ENCODE data around the gene HTR1D.
"Not testable (repeated sequence)": the region's sequence is repeated elsewhere in the genome, so short reads cannot be mapped to it uniquely, and the experiment has no call there.

The HTR1D gene

GRCh38 chr1:23217421-23218115 lies at the start of gene HTR1D:
Gene HTR1D (minus strand): TSS chr1:23217502. CDS start chr1:23194219, 23,283 bp downstream.
- peak in 2 of 58 donors; percentile 1 to 9 for DNase-seq

- DNase-seq = no peak
Measured at GRCh38 chr1:23263380-23263887, 46.1 kb upstream of the HTR1D start.

- not testable (repeated sequence) for DNase-seq
Measured at GRCh38 chr1:23258082-23258481, 40.8 kb upstream of the HTR1D start.

GRCh38 chr1:23257371-23257770 lies 40.1 kb upstream of the HTR1D start:
- DNase-seq = not testable (repeated sequence)

- DNase-seq = no peak
Measured at GRCh38 chr1:23254584-23254983, 37.3 kb upstream of the HTR1D start.

GRCh38 chr1:23251812-23252211 lies 34.5 kb upstream of the HTR1D start:
- DNase-seq = no peak

- DNase-seq = no peak
Measured at GRCh38 chr1:23249787-23250454, 32.6 kb upstream of the HTR1D start.

- no peak for DNase-seq
Measured at GRCh38 chr1:23247276-23247675, 30.0 kb upstream of the HTR1D start.

- no peak for DNase-seq
Measured at GRCh38 chr1:23246274-23246673, 29.0 kb upstream of the HTR1D start.

- DNase-seq = no peak
Measured at GRCh38 chr1:23244256-23244761, 27.0 kb upstream of the HTR1D start.

- DNase-seq = no peak
Measured at GRCh38 chr1:23242414-23242813, 25.1 kb upstream of the HTR1D start.

- DNase-seq = no peak
Measured at GRCh38 chr1:23239638-23240295, 22.5 kb upstream of the HTR1D start.

- DNase-seq = no peak
Measured at GRCh38 chr1:23238565-23238964, 21.3 kb upstream of the HTR1D start.

GRCh38 chr1:23237508-23237907 lies 20.2 kb upstream of the HTR1D start:
- DNase-seq = no peak

GRCh38 chr1:23227806-23228205 lies 10.5 kb upstream of the HTR1D start:
- DNase-seq = no peak

GRCh38 chr1:23224739-23225648 lies 7.7 kb upstream of the HTR1D start:
- DNase-seq = no peak

- not testable (repeated sequence) for DNase-seq
Measured at GRCh38 chr1:23223963-23224362, 6.7 kb upstream of the HTR1D start.

- not testable (repeated sequence) for DNase-seq
Measured at GRCh38 chr1:23223490-23223951, 6.2 kb upstream of the HTR1D start.

GRCh38 chr1:23222742-23223141 lies 5.4 kb upstream of the HTR1D start:
- DNase-seq = no peak

- DNase-seq = no peak
Measured at GRCh38 chr1:23222331-23222730, 5.0 kb upstream of the HTR1D start.

GRCh38 chr1:23221107-23221506 lies 3.8 kb upstream of the HTR1D start:
- no peak for DNase-seq
